Esophagus muscularis mucosa (tissue), 3 donors: ENCODE results near the gene SLC20A1.

ENCODE experiments used
- POLR2AphosphoS5 ChIP-seq, 2 donors: sonication (generic); formaldehyde crosslinking; IDR thresholded peaks; one replicate each; pipeline ENCODE4 v1.6.1; 2017; ENCODE audit warnings: antibody characterized with exemption in 2 of 2
- TF ChIP-seq, protein P1 (sequence below), 3 experiments: fragments of 200-600 bp in 2 of 3; fragments of 450-650 bp in 1 of 3; sonication (generic) in 2 of 3; IDR thresholded peaks; one replicate each; pipeline ENCODE4 v1.5.1; 2017 to 2019; ENCODE audit warnings: antibody characterized with exemption in 3 of 3, mild to moderate bottlenecking in 2 of 3, moderate library complexity in 1 of 3

DNA sequence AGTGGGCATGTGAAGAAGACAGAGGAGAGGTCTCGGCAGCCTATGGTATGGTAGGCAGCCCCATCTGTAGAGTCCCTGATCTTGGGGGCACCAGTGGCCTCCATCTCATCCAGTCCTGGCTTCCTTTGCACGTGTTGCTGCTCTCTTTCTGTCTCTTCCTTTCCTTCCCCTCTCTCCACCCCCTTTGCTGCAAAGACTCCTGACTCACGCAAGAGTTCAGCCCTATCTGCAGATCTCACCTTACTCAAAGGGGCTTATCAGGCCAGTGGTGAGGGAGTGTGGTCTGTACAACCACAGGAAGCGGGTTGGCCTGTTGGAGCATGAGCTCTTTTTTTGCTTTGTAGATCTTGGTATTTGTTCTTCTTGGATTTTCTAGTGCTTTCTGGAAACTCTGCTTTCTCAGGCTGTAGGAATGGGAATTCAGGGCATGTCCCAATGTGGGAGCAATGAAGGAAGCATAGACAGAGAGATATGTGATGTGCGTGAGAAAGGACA lies 60.5 kb downstream of the SLC20A1 start:
- TF ChIP-seq, protein P1, sequence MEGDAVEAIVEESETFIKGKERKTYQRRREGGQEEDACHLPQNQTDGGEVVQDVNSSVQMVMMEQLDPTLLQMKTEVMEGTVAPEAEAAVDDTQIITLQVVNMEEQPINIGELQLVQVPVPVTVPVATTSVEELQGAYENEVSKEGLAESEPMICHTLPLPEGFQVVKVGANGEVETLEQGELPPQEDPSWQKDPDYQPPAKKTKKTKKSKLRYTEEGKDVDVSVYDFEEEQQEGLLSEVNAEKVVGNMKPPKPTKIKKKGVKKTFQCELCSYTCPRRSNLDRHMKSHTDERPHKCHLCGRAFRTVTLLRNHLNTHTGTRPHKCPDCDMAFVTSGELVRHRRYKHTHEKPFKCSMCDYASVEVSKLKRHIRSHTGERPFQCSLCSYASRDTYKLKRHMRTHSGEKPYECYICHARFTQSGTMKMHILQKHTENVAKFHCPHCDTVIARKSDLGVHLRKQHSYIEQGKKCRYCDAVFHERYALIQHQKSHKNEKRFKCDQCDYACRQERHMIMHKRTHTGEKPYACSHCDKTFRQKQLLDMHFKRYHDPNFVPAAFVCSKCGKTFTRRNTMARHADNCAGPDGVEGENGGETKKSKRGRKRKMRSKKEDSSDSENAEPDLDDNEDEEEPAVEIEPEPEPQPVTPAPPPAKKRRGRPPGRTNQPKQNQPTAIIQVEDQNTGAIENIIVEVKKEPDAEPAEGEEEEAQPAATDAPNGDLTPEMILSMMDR (IDR thresholded peaks at IDR 0.05): no peak
- TF ChIP-seq POLR2AphosphoS5 (IDR thresholded peaks at IDR 0.05): no peak
